BLaER1 treated with 17β-estradiol and CSF1 and Interleukin-3, amounts not matched to agents 10 nM and 100 nM (cell line): Measurements from ENCODE around the gene LRRC8B.

Experiments
- H3K27ac ChIP-seq, 11 experiments: shearing (Covaris generic); formaldehyde crosslinking; 2 replicates each; pipeline ENCODE4 v1.8.1; 2022
- H3K27me3 ChIP-seq, 11 experiments: shearing (Covaris generic); formaldehyde crosslinking; 2 replicates each; pipeline ENCODE4 v1.8.1; 2022
- H3K36me3 ChIP-seq, 11 experiments: shearing (Covaris generic); formaldehyde crosslinking; 2 replicates each; pipeline ENCODE4 v1.8.1; 2022
- H3K4me1 ChIP-seq, 10 experiments: shearing (Covaris generic); formaldehyde crosslinking; 2 replicates each; pipeline ENCODE4 v1.8.1; 2022
- H3K4me2 ChIP-seq, 11 experiments: shearing (Covaris generic); formaldehyde crosslinking; 2 replicates each; pipeline ENCODE4 v1.8.1; 2022
- H3K4me3 ChIP-seq, 10 experiments: shearing (Covaris generic); formaldehyde crosslinking; 2 replicates each; pipeline ENCODE4 v1.8.1; 2022
- H3K9ac ChIP-seq, 11 experiments: shearing (Covaris generic); formaldehyde crosslinking; 2 replicates each; pipeline ENCODE4 v1.8.1; 2022
- H3K9me3 ChIP-seq, 11 experiments: shearing (Covaris generic); formaldehyde crosslinking; replicated peaks in 1 of 11; 2 replicates each; pipeline ENCODE4 v1.8.1; 2022
- H4K20me1 ChIP-seq, 11 experiments: shearing (Covaris generic); formaldehyde crosslinking; 2 replicates each; pipeline ENCODE4 v1.8.1; 2022
- Cebpa-rat ChIP-seq, 11 experiments: shearing (Covaris generic); IDR thresholded peaks; 2 replicates each; pipeline ENCODE4 v1.8.1; 2022

Gene LRRC8B

DNA sequence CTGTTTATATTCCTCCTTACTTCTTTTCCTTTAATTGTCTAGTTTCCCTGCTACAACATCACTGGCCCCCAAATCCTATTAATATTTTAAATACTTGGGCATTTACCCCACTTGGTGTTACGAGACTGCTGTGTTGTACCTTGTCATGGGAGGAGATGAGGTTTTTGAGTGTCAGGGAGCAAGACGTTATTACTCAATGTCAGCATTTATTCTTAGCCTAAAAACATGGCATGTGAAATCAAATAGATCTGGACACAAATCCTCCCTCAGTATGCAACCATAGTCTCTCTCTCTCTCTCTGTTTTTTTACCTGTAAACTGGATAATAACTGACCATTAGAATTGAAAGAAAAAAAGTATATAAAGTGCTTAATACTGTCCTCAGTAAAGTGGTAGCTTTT is 4.6 kb downstream of the LRRC8B start:
- no peaks in the 10 kb centered on the region for H3K27me3 ChIP-seq
- no peak overlapping the region for H3K4me2 ChIP-seq
- H3K4me1 ChIP-seq = peaks cover 18 to 38% (median 30%) of the 10 kb centered on the region in 10 experiments
- no peak overlapping the region for H3K4me3 ChIP-seq
- H3K36me3 ChIP-seq = peaks cover 0 to 60% (median 46%) of the 10 kb centered on the region in 11 experiments; a peak in 18 of 22 replicates
- H3K9ac ChIP-seq = no peak overlapping the region
- no peak overlapping the region for H3K27ac ChIP-seq
- no peak for TF ChIP-seq Cebpa-rat (IDR thresholded peaks at IDR 0.05)
- peaks cover 0 to 70% (median 36%) of the 10 kb centered on the region in 11 experiments; a peak in 12 of 22 replicates for H4K20me1 ChIP-seq
- H3K9me3 ChIP-seq = peaks cover 0 to 19% (median 10%) of the 10 kb centered on the region in 11 experiments; a peak in 11 of 22 replicates

DNA sequence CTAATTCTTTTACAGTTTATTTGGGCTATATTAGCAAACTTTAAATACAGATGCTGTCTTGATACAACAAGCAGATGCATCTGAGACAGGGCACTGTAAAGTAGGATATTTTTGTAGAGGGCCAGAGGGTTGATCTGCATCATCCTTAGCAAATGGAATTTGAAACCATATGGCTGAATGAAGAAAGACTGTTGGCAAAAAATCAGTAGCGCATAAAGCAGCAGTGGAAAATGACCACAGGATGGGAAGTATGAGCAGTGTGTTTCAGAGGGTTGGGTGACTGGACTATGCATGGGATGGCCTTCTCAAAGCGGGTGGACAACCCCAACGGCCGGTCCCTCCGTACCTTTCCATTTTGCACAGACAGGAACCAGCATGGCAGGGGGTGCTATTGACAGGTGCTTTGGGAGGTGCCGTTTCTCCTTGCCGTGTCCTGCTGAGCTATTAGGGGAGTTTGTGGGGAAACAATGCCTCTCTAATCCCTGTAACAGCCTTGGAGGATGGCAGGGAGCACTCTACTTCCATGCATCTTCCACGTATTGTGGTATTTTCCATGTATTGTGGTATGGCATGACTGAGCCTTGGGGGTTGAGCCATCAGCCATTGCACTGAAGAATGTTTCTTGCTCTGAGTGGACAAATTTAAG is 5.9 kb downstream of the LRRC8B start:
- Histone ChIP-seq H3K9me3 (peaks cover 0 to 19% (median 10%) of the 10 kb centered on the region in 11 experiments; a peak in 11 of 22 replicates), H3K36me3 (peaks cover 0 to 60% (median 46%) of the 10 kb centered on the region in 11 experiments; a peak in 18 of 22 replicates), H3K9ac (no peak overlapping the region), H3K4me2 (peak overlapping the region in 1 of 11 experiments; percentile 5; a peak in 1 of 22 replicates), H4K20me1 (peaks cover 0 to 81% (median 44%) of the 10 kb centered on the region in 11 experiments; a peak in 12 of 22 replicates), H3K4me1 (peaks cover 16 to 38% (median 30%) of the 10 kb centered on the region in 10 experiments), H3K27ac (no peak overlapping the region), H3K4me3 (no peak overlapping the region), H3K27me3 (no peaks in the 10 kb centered on the region)
- no peak for TF ChIP-seq Cebpa-rat (IDR thresholded peaks at IDR 0.05)

DNA sequence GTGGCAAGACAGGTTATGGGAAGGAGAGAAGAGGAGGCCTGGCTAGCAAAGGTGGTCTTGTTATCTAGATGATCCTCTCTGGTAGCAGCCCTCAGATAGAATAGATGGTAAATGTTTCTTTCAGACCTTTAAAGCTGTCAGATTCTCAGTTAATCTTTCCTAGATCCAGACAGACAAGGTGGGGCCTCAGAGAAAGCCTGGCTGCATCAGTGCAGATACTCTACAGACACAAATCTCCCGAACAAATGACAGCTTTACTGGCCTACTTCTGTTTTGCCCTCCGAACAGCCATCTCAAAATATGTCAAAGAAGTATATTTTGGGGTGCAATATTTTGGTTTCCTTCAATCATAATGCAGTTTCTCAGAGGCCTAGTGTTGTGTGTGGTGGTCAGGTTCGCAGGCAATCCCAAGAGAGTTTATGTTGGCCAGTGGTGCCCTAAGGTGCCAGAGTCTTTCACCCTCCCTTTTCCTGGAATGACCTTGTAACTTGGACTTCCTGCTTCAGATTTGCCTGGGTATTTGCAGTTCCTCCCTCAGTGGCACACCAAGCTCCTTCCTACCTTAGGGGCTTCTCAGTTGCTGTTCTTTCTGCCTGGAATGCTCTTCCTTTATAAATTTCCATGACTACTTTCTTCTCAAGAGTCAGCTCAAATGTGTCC is 7.0 kb downstream of the LRRC8B start:
- Histone ChIP-seq H3K27ac (no peak overlapping the region), H4K20me1 (peaks cover 0 to 81% (median 47%) of the 10 kb centered on the region in 11 experiments; a peak in 11 of 22 replicates), H3K9ac (no peak overlapping the region), H3K27me3 (no peaks in the 10 kb centered on the region), H3K4me3 (no peak overlapping the region), H3K9me3 (peaks cover 0 to 19% (median 10%) of the 10 kb centered on the region in 11 experiments; a peak in 11 of 22 replicates), H3K36me3 (peaks cover 0 to 60% (median 46%) of the 10 kb centered on the region in 11 experiments; a peak in 19 of 22 replicates), H3K4me2 (0 out of 22 replicates have a peak overlapping the region, but pooled peaks of 2 of the 11 experiments have one; percentile 7), H3K4me1 (peaks cover 8 to 38% (median 29%) of the 10 kb centered on the region in 10 experiments)
- no peak for TF ChIP-seq Cebpa-rat (IDR thresholded peaks at IDR 0.05)

DNA sequence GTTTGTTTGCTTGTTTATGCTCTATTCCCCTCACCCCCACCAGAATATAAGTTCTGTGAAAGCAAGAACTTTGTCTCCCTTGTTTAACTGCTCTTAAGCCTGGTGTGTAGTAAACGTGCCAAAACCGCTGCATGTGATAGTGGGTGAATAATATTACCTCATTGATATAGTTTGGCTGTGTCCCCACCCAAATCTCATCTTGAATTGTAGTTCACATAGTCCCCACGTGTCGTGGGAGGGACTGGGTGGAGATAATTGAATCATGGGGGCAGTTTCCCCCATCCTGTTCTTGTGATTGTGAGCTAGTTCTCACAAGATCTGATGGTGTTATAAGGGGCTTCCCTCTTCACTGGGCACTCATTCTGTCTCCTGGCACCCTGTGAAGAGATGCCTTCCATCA is 7.6 kb downstream of the LRRC8B start:
- peaks cover 8 to 35% (median 27%) of the 10 kb centered on the region in 10 experiments for H3K4me1 ChIP-seq
- no peak for TF ChIP-seq Cebpa-rat (IDR thresholded peaks at IDR 0.05)
- peaks cover 0 to 60% (median 52%) of the 10 kb centered on the region in 11 experiments; a peak in 19 of 22 replicates for H3K36me3 ChIP-seq

GRCh38 chr1:89532866-89533265 is 8.2 kb downstream of the LRRC8B start:
- H3K27me3 ChIP-seq = no peaks in the 10 kb centered on the region
- H3K4me3 ChIP-seq = no peak overlapping the region
- H3K9ac ChIP-seq = no peak overlapping the region
- TF ChIP-seq Cebpa-rat (IDR thresholded peaks at IDR 0.05) = no peak
- peaks cover 0 to 61% (median 52%) of the 10 kb centered on the region in 11 experiments; a peak in 19 of 22 replicates for H3K36me3 ChIP-seq
- H3K4me2 ChIP-seq = no peak overlapping the region
- peaks cover 10 to 36% (median 28%) of the 10 kb centered on the region in 10 experiments for H3K4me1 ChIP-seq
- H3K27ac ChIP-seq = no peak overlapping the region
- peaks cover 0 to 80% (median 44%) of the 10 kb centered on the region in 11 experiments; a peak in 11 of 22 replicates for H4K20me1 ChIP-seq
- H3K9me3 ChIP-seq = peaks cover 0 to 19% (median 10%) of the 10 kb centered on the region in 11 experiments; a peak in 11 of 22 replicates

More for the DNA sequence above, 7.6 kb downstream of the LRRC8B start:
- Histone ChIP-seq H3K4me3 (no peak overlapping the region), H3K4me2 (no peak overlapping the region), H4K20me1 (peaks cover 0 to 80% (median 44%) of the 10 kb centered on the region in 11 experiments; a peak in 10 of 22 replicates), H3K27me3 (no peaks in the 10 kb centered on the region), H3K9me3 (peaks cover 0 to 19% (median 10%) of the 10 kb centered on the region in 11 experiments; a peak in 11 of 22 replicates), H3K9ac (no peak overlapping the region), H3K27ac (no peak overlapping the region)

DNA sequence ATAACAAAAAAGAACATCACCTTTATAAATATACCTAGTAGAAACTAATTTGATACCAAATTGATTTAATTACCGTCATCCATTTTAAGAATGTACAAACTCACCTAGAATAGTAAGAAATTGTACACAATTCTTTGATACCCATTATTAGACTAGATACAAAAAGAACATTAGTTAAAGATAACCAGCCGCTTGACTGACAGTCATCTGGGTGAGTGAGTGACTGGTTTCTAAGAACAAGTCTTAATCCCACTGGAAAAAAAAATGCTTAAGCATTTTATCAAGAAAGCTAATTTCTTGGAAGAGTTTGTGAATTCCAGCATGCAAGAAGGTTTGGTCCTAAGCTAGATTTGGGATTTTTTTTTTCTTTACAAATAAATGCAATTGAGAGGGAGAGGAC is 10.9 kb downstream of the LRRC8B start:
- H3K9ac ChIP-seq = no peak overlapping the region
- H3K4me2 ChIP-seq = peak overlapping the region in 7 of 11 experiments; percentile 16 to 68 (median 33); a peak in 11 of 22 replicates
- H3K27me3 ChIP-seq = no peaks in the 10 kb centered on the region
- no peak overlapping the region for H3K4me3 ChIP-seq
- peaks cover 20 to 39% (median 33%) of the 10 kb centered on the region in 10 experiments for H3K4me1 ChIP-seq
- peaks cover 0 to 84% (median 45%) of the 10 kb centered on the region in 11 experiments; a peak in 10 of 22 replicates for H4K20me1 ChIP-seq
- H3K9me3 ChIP-seq = peaks cover 0 to 22% (median 12%) of the 10 kb centered on the region in 11 experiments; a peak in 11 of 22 replicates
- peaks cover 0 to 38% (median 31%) of the 10 kb centered on the region in 11 experiments; a peak in 19 of 22 replicates for H3K36me3 ChIP-seq
- H3K27ac ChIP-seq = no peak overlapping the region
- TF ChIP-seq Cebpa-rat (IDR thresholded peaks at IDR 0.05) = no peak

- Histone ChIP-seq H3K27me3 (no peaks in the 10 kb centered on the region), H4K20me1 (peaks cover 0 to 72% (median 40%) of the 10 kb centered on the region in 11 experiments; a peak in 10 of 22 replicates)
Observed at GRCh38 chr1:89536555-89537341, 12.1 kb downstream of the LRRC8B start.

DNA sequence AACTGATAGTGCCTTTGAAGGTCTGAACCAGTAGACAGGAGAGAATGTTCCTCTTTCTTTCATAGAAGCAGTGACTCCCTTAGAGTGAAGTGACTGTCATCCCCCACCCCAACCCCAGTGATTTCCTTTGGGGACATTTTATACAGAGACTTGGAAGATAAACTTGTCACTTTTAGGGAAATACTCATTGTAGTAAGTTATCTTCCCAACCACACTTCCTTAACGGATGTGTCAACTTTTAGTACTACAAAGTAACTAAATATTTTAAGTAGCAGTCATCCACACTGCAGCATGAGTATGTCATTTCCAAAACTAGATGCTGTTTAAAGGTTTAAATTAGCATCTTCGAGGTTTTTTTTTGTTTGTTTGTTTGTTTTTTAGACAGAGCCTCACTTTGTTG is 13.7 kb downstream of the LRRC8B start:
- H3K27ac ChIP-seq = peak overlapping the region in 4 of 11 experiments; percentile 16 to 44 (median 22); a peak in 2 of 22 replicates
- no peak for TF ChIP-seq Cebpa-rat (IDR thresholded peaks at IDR 0.05)

More at GRCh38 chr1:89536555-89537341, 12.1 kb downstream of the LRRC8B start:
- H3K4me1 ChIP-seq = peaks cover 20 to 39% (median 33%) of the 10 kb centered on the region in 10 experiments
- H3K9ac ChIP-seq = no peak overlapping the region
- peaks cover 0 to 17% (median 8%) of the 10 kb centered on the region in 11 experiments; a peak in 11 of 22 replicates for H3K9me3 ChIP-seq
- peaks cover 0 to 27% (median 19%) of the 10 kb centered on the region in 11 experiments; a peak in 16 of 22 replicates for H3K36me3 ChIP-seq
- H3K4me2 ChIP-seq = peak overlapping the region in 9 of 11 experiments; percentile 50 to 79 (median 69); a peak in 14 of 22 replicates
- H3K27ac ChIP-seq = no peak overlapping the region
- no peak overlapping the region for H3K4me3 ChIP-seq
- TF ChIP-seq Cebpa-rat (IDR thresholded peaks at IDR 0.05) = no peak

More for the DNA sequence above, 13.7 kb downstream of the LRRC8B start:
- Histone ChIP-seq H3K4me3 (no peak overlapping the region), H3K36me3 (peaks cover 0 to 16% (median 6%) of the 10 kb centered on the region in 11 experiments; a peak in 10 of 22 replicates), H3K9me3 (peaks cover 0 to 4% (median 0%) of the 10 kb centered on the region in 11 experiments; a peak in 2 of 22 replicates), H3K27me3 (no peaks in the 10 kb centered on the region), H3K4me1 (peaks cover 20 to 39% (median 33%) of the 10 kb centered on the region in 10 experiments), H3K4me2 (peak overlapping the region; percentile 50 to 79 (median 69)), H3K9ac (no peak overlapping the region), H4K20me1 (peaks cover 0 to 60% (median 23%) of the 10 kb centered on the region in 11 experiments; a peak in 10 of 22 replicates)
